Activated naive CD4-positive, alpha-beta T cell treated with Interleukin-2 at 50 U/mL for 16 hours (primary cell): ENCODE results near the gene PCNX2.
"Not testable (repeated sequence)": the region's sequence is repeated elsewhere in the genome, so short reads cannot be mapped to it uniquely, and the experiment has no call there.

Source experiments
- DNase-seq: peaks from one replicate; pipeline ENCODE4 v3.0.0-alpha.2; 2020

Gene PCNX2

DNA sequence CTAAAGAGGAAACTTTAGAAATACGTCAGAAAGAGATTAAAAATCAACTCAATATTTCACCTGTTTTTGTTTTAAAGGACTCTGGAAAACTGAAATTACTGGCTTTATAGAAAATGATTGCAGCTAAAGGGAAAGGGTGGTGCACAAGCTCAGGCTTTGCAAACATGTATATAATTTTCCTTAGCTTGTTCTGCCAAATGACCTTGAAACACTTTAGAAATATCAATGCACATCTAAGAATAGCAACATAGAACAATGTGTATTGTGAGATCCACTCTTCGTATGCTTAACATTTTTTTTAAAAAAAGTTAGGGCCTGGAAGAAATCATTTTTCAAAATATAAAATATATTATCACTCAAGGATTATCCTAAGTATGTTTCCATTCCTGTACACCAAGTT lies 201.3 kb downstream of the PCNX2 start:
- no peak for DNase-seq

- DNase-seq: no peak
Measured at GRCh38 chr1:233090746-233091494, 204.6 kb downstream of the PCNX2 start.

DNA sequence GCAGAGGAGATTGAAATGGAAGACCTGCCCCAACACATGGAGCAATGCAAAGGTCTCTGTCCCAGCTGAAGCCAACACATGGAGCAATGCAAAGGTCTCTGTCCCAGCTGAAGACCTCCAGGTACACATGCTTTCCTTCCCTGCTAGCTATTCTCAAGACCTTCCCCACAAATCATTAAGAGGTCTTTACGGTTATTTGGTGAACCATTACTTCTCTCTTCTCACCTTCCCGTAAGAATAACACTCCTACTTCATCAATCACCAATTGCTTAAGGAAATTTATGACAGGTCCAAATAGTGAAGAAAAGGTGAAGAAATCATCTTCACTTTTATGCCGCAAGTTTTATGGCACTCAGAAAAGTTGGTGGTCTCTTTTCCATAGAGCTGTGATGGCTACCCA lies 206.3 kb downstream of the PCNX2 start:
- no peak for DNase-seq

DNA sequence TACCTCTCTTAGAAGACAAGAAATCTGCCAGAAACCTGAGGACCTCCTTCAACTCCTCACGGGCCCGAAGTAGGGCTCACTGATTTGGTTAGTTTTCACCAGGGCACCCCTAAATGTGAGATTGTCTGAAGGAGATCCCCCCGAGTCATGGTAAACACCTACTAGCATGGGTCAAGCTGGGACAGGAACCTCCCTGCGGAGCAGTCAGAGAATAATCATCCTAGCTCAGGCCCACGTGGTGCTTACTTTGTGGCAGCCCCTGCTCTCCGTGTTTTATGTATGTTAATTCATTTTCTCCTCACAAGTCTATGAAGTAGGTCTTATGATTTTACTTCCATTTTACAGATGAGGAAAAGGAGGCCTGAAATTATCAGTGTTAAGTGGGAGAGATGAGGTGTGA lies 206.9 kb downstream of the PCNX2 start:
- no peak for DNase-seq

- DNase-seq: no peak
Measured at GRCh38 chr1:233086961-233087881, 208.3 kb downstream of the PCNX2 start.

- no peak for DNase-seq
Measured at GRCh38 chr1:233085566-233085965, 210.0 kb downstream of the PCNX2 start.

DNA sequence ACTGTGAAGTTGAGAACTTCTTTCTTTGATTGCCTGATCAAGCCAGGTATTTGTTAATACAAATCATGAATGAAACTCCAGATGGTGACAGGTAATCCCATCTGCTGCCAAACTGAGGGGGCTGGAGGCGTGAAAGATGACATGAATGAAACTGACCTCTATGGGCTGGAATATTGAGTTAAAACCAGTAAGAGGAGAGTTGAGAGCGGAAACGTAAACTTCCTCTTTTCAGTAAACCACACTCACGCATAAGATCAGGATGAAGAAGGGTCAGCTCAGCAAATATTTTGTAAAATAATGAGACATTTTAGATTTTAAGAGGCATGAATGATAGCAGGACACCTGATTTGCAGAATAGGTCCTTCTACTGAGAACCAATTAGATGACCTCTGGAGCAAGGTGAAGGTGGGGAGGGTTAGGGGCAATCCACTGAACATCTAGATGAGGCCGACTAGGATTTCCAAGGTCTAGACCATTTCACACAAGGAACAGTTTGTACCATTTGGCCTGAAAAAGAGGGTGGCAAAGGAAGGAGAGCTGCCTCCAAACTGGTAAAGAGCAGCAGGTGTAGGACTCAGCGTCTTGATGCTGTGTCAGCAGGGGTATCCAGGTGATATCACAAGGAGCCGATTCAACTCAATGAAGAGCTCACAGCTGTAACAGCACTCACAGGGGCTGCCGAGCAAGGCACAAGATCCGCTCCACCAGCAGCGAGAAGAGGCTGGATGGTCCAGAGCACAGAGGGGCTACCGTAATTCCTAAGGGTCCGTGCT lies 212.6 kb downstream of the PCNX2 start:
- no peak for DNase-seq

DNA sequence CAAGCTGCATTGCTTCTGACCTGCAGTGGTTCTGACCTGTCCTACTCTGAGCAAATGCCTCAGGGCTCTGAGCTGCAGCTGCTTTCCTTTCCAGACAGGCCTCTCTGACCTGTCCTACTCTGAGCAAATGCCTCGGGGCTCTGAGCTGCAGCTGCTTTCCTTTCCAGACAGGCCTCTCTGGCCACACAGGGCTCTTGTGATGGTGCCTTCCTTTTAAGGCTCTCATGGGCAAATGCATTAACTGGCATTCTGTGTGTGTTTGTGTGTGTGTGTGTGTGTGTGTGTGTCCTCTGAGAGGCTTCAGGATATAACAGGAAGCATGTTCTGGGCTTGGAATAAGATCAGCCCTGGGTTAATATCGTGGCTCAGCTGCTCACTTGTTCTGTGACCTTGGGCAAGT lies 213.8 kb downstream of the PCNX2 start:
- no peak for DNase-seq

DNA sequence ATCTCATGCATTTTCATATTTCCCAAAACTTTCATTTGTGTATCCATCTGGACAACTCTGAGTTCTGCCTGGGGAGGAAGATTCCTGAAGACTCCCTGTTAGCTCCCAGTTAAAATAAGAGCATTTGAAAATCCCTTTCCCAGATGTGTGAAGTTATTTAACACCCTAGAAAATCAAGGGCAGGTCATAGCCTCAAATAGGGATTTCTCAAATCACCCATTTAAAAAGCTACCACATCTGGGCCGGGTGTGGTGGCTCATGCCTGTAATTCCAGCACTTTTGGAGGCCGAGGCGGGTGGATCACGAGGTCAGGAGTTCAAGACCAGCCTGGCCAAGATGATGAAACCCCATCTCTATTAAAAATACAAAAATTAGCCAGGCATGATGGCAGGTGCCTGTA lies 214.7 kb downstream of the PCNX2 start:
- not testable (repeated sequence) for DNase-seq

DNA sequence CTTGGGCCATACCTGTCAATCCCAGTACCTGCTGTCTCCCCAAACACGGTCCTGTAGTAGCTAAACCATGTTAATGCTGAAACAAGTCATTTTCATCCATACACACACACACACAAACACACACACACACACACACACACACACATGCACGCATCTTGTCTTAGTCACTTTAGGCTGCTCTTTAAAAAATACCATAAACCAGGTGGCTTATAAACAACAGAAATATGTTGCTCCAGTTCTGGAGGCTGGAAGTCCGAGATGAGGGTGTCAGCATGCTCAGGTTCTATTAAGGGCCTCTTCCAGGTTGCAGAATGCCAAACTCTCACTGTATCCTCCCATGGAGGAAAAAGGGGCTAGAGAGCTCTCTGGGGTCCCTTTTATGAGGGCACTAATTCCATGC lies 215.2 kb downstream of the PCNX2 start:
- no peak for DNase-seq

DNA sequence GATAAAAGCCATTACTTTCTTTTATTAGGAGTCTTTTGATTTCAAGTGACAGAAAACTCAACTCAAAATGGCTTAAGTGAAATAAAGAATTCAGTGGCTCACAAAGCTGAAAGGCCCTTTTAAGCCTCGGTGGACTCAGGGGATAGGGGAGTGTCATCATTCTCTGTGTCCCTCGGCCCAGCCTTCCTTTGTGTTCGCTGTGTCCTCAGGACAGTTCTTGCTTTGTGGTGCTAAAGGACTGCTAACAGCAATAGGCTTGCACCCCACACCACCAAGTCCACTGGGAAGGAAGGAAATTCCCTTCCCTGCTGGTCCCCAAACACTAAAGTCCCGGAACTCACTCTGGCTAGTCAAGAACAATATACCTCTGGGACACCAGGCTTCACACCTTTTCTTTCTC lies 216.0 kb downstream of the PCNX2 start:
- DNase-seq: no peak

- no peak for DNase-seq
Measured at GRCh38 chr1:233078396-233078795, 217.1 kb downstream of the PCNX2 start.

DNA sequence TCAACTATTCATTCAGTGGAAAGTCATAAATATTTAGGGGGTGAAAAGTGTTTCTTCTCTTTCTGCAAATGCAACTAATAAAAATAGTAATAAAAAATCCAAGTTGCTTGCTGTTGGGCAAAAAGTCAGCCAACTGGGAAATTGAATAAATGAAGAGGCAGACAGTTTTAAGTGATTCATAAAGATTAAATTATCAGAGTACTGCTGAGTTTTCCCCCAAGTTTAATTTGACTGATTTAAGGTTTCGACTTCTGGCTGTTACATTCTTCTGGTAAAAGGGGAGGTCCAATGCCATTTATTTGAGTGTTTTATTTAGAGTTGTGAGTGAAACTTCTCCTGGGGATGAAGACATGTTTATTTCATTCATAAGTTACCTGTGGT lies 219.6 kb downstream of the PCNX2 start:
- no peak for DNase-seq

GRCh38 chr1:233066087-233066486 lies 229.4 kb downstream of the PCNX2 start:
- no peak for DNase-seq

DNA sequence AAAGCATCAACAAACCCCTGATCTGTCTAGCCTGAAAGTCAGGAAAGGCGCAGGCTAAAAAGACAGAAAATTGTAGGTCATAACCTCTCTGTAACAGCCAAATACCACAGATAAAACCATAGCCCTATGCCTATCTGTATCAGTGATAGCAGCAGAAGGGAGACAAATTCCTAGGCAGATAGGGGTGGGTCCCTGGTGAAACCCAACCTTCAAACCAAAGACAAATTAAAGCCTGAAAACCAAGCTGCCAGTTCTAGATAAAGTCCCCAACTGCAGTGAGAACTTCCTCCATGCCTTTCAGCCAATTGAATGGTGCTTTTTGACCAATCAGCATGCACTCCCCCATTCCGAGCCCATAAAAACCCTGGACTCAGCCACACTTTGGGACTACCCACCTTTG lies 229.8 kb downstream of the PCNX2 start:
- no peak for DNase-seq

- no peak for DNase-seq
Measured at GRCh38 chr1:233064988-233065387, 230.5 kb downstream of the PCNX2 start.

DNA sequence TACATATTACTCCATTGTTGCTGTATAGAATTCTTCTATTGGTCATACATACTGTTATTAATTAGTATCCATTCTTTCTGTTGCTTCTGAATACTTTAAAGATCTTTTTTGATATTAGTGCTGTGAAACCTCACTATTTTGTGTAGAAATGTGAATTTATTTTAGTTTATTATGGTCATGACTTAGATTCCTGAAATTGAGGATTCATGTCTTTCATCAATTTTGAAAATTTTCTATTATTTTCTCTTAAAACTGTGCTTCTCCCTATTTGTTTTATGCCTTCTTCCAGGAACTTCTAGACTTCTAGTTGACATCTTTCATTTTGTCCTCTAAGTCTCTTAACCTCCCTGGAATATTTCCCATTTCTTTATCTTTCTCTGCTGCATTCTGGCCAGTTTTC lies 232.1 kb downstream of the PCNX2 start:
- DNase-seq: no peak

GRCh38 chr1:233061265-233061664 lies 234.3 kb downstream of the PCNX2 start:
- DNase-seq: no peak

DNA sequence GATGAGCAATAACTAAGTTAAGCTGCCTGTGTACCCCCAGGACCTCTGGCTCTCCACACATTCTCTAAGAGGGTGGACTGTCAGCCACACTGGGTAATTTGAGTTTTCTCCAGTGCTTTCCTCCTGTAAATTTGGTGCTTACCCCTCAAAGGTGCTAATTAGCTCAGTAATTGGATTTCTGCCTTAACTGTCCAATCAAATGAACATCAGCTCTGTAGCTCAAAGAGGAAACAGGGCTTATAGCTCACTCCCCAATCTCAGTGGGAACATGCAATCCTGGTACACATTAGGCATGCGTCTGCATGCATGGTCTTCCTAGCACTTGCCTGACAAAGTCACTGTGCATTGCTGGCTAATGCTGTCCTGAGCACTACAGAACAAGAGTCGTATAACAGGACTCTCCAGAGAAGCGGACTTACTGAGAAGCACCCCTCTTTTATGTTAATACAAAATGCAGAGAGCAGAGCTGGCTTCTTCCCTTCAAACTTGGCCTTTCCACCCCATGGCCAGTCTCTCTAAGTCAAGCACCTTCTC lies 235.0 kb downstream of the PCNX2 start:
- no peak for DNase-seq

DNA sequence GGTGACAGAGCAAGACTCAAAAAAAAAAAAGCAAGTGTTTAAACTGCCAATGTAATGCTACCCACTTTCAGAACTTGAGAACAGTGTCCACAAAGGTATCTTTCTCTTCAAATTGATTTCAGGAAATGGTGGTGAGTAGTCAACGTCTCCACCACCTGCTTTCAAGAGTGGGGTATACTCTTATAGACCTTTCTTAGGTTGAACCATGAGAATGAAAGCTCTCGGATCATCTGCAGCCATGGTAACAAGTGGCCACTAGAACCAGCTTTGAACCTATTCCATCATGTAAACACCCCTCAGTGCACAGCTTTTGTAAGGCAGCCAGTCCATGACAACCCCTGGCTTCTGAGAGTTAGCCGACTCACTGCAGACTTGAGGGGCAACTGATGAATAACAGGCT lies 237.7 kb downstream of the PCNX2 start:
- no peak for DNase-seq

GRCh38 chr1:233055879-233056641 lies 239.5 kb downstream of the PCNX2 start:
- no peak for DNase-seq

GRCh38 chr1:233045588-233045987 lies 249.9 kb downstream of the PCNX2 start:
- no peak for DNase-seq
